HepG2 (cell line): ENCODE data around the gene TOLLIP. TPM values are rescaled to one million over a fixed set of nuclear protein-coding genes. Genes with fewer than 3 reads are reported as not detected.

Experiments
- CBX2 ChIP-seq, 2 experiments: fragments of 200-600 bp in 1 of 2; sonication (generic); formaldehyde crosslinking in 1 of 2; IDR thresholded peaks; 2 replicates each; pipeline versions ENCODE4 v1.7.0 to v1.8.1; 2018 to 2022; ENCODE audit warnings: low read depth in 2 of 2, low read length in 1 of 2, mild to moderate bottlenecking in 1 of 2, missing genetic modification reagents in 1 of 2
- ELF3 ChIP-seq: IDR thresholded peaks from 2 replicates; pipeline ENCODE4 v1.6.1; 2016; ENCODE audit warnings: missing genetic modification reagents, missing compliant biosample characterization
- FOSL1 ChIP-seq: sonication (generic); formaldehyde crosslinking; IDR thresholded peaks from 2 replicates; pipeline ENCODE4 v1.9.0; 2021; ENCODE audit warnings: missing genetic modification reagents, borderline replicate concordance
- NCOA2 ChIP-seq: sonication (generic); formaldehyde crosslinking; IDR thresholded peaks from 2 replicates; pipeline ENCODE4 v1.8.0; 2022; ENCODE audit warnings: inconsistent platforms
- PAX8 ChIP-seq: sonication (generic); formaldehyde crosslinking; IDR thresholded peaks from 2 replicates; pipeline ENCODE4 v1.8.0; 2022; ENCODE audit warnings: mild to moderate bottlenecking, missing genetic modification reagents, borderline replicate concordance
- SMARCE1 ChIP-seq: fragments of 450-650 bp; IDR thresholded peaks from 2 replicates; pipeline ENCODE4 v1.6.1; 2017; ENCODE audit warnings: borderline replicate concordance
- TP53 ChIP-seq: sonication (generic); formaldehyde crosslinking; conservative IDR thresholded peaks from 2 replicates; pipeline ENCODE4 v1.4.0; 2020; ENCODE audit warnings: missing genetic modification reagents
- ZNF878 ChIP-seq: sonication (generic); formaldehyde crosslinking; IDR thresholded peaks from 2 replicates; pipeline ENCODE4 v1.8.1; 2023; ENCODE audit warnings: mild to moderate bottlenecking, missing genetic modification reagents, moderate library complexity
- ZNF883 ChIP-seq: sonication (generic); formaldehyde crosslinking; IDR thresholded peaks from 2 replicates; pipeline ENCODE4 v1.5.1; 2020; ENCODE audit warnings: mild to moderate bottlenecking, missing genetic modification reagents; ENCODE audit errors: not compliant biosample characterization
- ZSCAN31 ChIP-seq: sonication (generic); formaldehyde crosslinking; IDR thresholded peaks from 2 replicates; pipeline ENCODE4 v1.5.0; 2020; ENCODE audit warnings: low read depth, mild to moderate bottlenecking, missing genetic modification reagents
- polyA plus RNA-seq, 8 experiments: library from polyadenylated mRNA; depleted of rRNA in 3 of 8; stranded (reverse) in 7 of 8; unstranded in 1 of 8; fragments of >200 nt; fragmentation: Illumina TruSeq in 4 of 8; extraction: Trizol in 4 of 8; gene quantifications; 2 replicates each; pipeline versions ENCODE4 v1.2.1 to v1.2.3, GENCODE V29; 2011 to 2016; ENCODE audit warnings: low read depth in 4 of 8, missing spikeins in 1 of 8, mixed read lengths in 1 of 8; ENCODE audit not compliant: insufficient read depth in 1 of 8
- total RNA-seq, 5 experiments: library from RNA; depleted of rRNA; stranded (reverse); fragments of >200 nt; fragmentation: Illumina TruSeq; extraction: Trizol; gene quantifications; 2 replicates each; pipeline ENCODE4 v1.2.3, GENCODE V29; 2016; ENCODE audit warnings: low read depth in 1 of 5
- TF ChIP-seq, protein P1 (sequence below): sonication (generic); formaldehyde crosslinking; IDR thresholded peaks from 2 replicates; pipeline ENCODE4 v1.5.0; 2020; ENCODE audit warnings: missing genetic modification reagents
- TF ChIP-seq, protein P2 (sequence below): sonication (generic); formaldehyde crosslinking; IDR thresholded peaks from 2 replicates; pipeline ENCODE4; 2020; ENCODE audit warnings: missing genetic modification reagents, mild to moderate bottlenecking, borderline replicate concordance
- TF ChIP-seq, protein P3 (sequence below): sonication (generic); formaldehyde crosslinking; IDR thresholded peaks from 2 replicates; pipeline ENCODE4 v1.5.1; 2020; ENCODE audit warnings: mild to moderate bottlenecking, missing genetic modification reagents, borderline replicate concordance

TOLLIP gene
- total and polyA plus RNA-seq, 2 of the 13 experiments (the other 11 are each of a cell fraction or from before 2014, with no cell fraction given): 25.9 to 47.5 TPM

DNA sequence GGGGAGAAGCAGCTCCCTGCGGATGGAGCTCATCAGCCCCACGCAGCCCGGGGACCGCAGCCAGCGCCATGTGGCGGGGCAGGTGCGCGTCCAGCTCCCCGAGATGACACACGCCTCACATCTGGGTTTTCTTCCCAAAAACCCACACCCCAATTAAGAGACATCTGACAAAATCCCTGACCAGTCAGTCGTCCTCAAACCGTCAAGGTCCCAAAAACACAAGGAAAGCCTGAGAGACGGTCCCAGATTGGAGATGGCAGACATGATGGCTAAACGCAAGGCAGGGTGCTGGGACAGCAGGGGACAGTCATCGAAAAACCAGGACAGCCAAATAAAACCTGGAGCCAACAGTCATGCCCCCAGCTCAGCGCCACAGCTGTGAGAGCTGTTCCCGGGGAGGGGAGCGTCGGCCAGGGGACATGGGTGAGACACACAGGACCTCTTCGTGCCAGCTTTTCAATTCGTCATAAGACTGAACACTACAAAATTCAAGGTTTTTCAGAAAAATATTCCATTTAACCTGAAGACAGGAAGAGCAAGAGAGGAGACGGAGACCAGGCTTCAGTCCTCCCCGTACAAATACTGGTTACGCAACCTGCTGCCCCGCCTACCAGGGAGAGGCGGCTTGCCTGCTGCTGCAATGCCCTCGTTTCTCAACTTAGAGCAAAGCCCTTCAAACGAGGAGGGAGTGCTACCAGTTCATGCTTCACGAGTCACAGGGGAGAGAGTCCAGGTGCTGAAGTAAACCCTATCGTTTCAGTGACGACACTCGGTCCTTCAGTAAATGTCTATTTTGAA, 10.5 kb downstream of the TOLLIP start (continued):
- TF ChIP-seq CBX2 (IDR thresholded peaks at IDR 0.05; ENCODE audit: low read depth, low read length) (no peak), CBX2 (CRISPR knock-in tag; IDR thresholded peaks at IDR 0.05; ENCODE audit: low read depth) (no peak), ELF3 (peak; percentile 56; the same call in 1 of the 2 replicates), ZNF878 (CRISPR knock-in tag) (no peak), NCOA2 (CRISPR knock-in tag) (peak; percentile 47; the same call in 1 of the 2 replicates), FOSL1 (CRISPR knock-in tag) (no peak), ZSCAN31 (CRISPR knock-in tag) (no peak; the same call in 1 of the 2 replicates), SMARCE1 (no peak), ZNF883 (CRISPR knock-in tag) (no peak), TP53 (CRISPR knock-in tag) (peak; percentile 57; the same call in 1 of the 2 replicates), PAX8 (no peak)
- TF ChIP-seq, protein P1, sequence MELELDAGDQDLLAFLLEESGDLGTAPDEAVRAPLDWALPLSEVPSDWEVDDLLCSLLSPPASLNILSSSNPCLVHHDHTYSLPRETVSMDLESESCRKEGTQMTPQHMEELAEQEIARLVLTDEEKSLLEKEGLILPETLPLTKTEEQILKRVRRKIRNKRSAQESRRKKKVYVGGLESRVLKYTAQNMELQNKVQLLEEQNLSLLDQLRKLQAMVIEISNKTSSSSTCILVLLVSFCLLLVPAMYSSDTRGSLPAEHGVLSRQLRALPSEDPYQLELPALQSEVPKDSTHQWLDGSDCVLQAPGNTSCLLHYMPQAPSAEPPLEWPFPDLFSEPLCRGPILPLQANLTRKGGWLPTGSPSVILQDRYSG (CRISPR knock-in tag): no peak
- TF ChIP-seq, protein P2, sequence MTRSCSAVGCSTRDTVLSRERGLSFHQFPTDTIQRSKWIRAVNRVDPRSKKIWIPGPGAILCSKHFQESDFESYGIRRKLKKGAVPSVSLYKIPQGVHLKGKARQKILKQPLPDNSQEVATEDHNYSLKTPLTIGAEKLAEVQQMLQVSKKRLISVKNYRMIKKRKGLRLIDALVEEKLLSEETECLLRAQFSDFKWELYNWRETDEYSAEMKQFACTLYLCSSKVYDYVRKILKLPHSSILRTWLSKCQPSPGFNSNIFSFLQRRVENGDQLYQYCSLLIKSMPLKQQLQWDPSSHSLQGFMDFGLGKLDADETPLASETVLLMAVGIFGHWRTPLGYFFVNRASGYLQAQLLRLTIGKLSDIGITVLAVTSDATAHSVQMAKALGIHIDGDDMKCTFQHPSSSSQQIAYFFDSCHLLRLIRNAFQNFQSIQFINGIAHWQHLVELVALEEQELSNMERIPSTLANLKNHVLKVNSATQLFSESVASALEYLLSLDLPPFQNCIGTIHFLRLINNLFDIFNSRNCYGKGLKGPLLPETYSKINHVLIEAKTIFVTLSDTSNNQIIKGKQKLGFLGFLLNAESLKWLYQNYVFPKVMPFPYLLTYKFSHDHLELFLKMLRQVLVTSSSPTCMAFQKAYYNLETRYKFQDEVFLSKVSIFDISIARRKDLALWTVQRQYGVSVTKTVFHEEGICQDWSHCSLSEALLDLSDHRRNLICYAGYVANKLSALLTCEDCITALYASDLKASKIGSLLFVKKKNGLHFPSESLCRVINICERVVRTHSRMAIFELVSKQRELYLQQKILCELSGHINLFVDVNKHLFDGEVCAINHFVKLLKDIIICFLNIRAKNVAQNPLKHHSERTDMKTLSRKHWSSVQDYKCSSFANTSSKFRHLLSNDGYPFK (CRISPR knock-in tag): no peak
- TF ChIP-seq, protein P3, sequence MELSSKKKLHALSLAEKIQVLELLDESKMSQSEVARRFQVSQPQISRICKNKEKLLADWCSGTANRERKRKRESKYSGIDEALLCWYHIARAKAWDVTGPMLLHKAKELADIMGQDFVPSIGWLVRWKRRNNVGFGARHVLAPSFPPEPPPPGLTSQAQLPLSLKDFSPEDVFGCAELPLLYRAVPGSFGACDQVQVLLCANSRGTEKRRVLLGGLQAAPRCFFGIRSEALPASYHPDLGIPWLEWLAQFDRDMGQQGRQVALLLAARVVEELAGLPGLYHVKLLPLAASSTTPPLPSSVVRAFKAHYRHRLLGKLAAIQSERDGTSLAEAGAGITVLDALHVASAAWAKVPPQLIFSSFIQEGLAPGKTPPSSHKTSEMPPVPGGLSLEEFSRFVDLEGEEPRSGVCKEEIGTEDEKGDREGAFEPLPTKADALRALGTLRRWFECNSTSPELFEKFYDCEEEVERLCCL (CRISPR knock-in tag): no peak; the same call in 1 of the 2 replicates
